Activated T-cell treated with anti-CD3 and anti-CD28 coated beads, Interleukin-2, amount 50 U/mL, for 4 hours (primary cell): ENCODE results near the gene MEIS3. TPM values are rescaled to one million over a fixed set of nuclear protein-coding genes. Genes with fewer than 3 reads are reported as not detected.

Experiments used
- ATAC-seq, 2 donors: fragments of 200-7000 bp; cut with Tn5 transposase; one replicate each; pipeline ENCODE4 v1.10.0; 2021
- DNase-seq: peaks from one replicate; pipeline ENCODE4 v3.0.0-alpha.2; 2020
- H3K27me3 Mint-ChIP-seq: one replicate; pipeline ENCODE4 v1.8.0; 2021; ENCODE audit warnings: low read depth, mixed read lengths
- H3K36me3 Mint-ChIP-seq: one replicate; pipeline ENCODE4 v1.8.0; 2022; ENCODE audit warnings: mixed read lengths; ENCODE audit not compliant: insufficient read depth
- H3K4me1 Mint-ChIP-seq: one replicate; pipeline ENCODE4 v1.8.0; 2021; ENCODE audit warnings: low read depth, mixed read lengths
- H3K4me3 Mint-ChIP-seq: one replicate; pipeline ENCODE4 v1.8.0; 2021; ENCODE audit warnings: mild to moderate bottlenecking, moderate library complexity, mixed read lengths
- H3K9me3 Mint-ChIP-seq: one replicate; pipeline ENCODE4 v1.8.0; 2021; ENCODE audit warnings: mixed read lengths
- total RNA-seq, 3 donors: library from RNA; stranded (reverse); gene quantifications; one replicate each; pipeline ENCODE4 v1.2.1, GENCODE V29; 2021

The MEIS3 gene
- total RNA-seq, 3 donors from 2014 or later, result 0.16 TPM; not detected in 2

- H3K9me3 Mint-ChIP-seq, result no peaks in the 10 kb centered on the region
- H3K4me1 Mint-ChIP-seq, result peaks cover 10% of the 10 kb centered on the region
- no peaks in the 10 kb centered on the region for H3K36me3 Mint-ChIP-seq
- ATAC-seq (peak; percentile 77 to 83), DNase-seq (peak; percentile 76)
- H3K4me3 Mint-ChIP-seq, result no peak overlapping the region
- peaks cover 62% of the 10 kb centered on the region for H3K27me3 Mint-ChIP-seq
Measured at GRCh38 chr19:47428177-47428894, 9.0 kb upstream of the MEIS3 start.

GRCh38 chr19:47427241-47428176 is 8.2 kb upstream of the MEIS3 start:
- peak; percentile 51 to 55 for ATAC-seq
- H3K36me3 Mint-ChIP-seq, result no peaks in the 10 kb centered on the region
- H3K4me1 Mint-ChIP-seq, result peaks cover 13% of the 10 kb centered on the region
- DNase-seq, result peak; percentile 62
- no peaks in the 10 kb centered on the region for H3K9me3 Mint-ChIP-seq
- peaks cover 70% of the 10 kb centered on the region for H3K27me3 Mint-ChIP-seq
- H3K4me3 Mint-ChIP-seq, result no peak overlapping the region

- Mint-ChIP-seq H3K27me3 (peaks cover 75% of the 10 kb centered on the region), H3K4me3 (no peak overlapping the region), H3K4me1 (peaks cover 27% of the 10 kb centered on the region), H3K9me3 (no peaks in the 10 kb centered on the region), H3K36me3 (no peaks in the 10 kb centered on the region)
- ATAC-seq, result no peak
- DNase-seq, result no peak
Measured at GRCh38 chr19:47423203-47423882, 4.0 kb upstream of the MEIS3 start.

GRCh38 chr19:47422417-47423163 is 3.3 kb upstream of the MEIS3 start:
- peaks cover 34% of the 10 kb centered on the region for H3K4me1 Mint-ChIP-seq
- H3K9me3 Mint-ChIP-seq, result no peaks in the 10 kb centered on the region

GRCh38 chr19:47421844-47422395 is 2.6 kb upstream of the MEIS3 start:
- Mint-ChIP-seq H3K36me3 (no peaks in the 10 kb centered on the region), H3K4me1 (peaks cover 34% of the 10 kb centered on the region), H3K27me3 (peaks cover 85% of the 10 kb centered on the region), H3K4me3 (no peak overlapping the region), H3K9me3 (no peaks in the 10 kb centered on the region)
- DNase-seq (no peak), ATAC-seq (peak in 1 of 2 donors; percentile 29)

More at GRCh38 chr19:47422417-47423163, 3.3 kb upstream of the MEIS3 start:
- ATAC-seq (no peak), DNase-seq (no peak)
- Mint-ChIP-seq H3K27me3 (peaks cover 83% of the 10 kb centered on the region), H3K36me3 (no peaks in the 10 kb centered on the region), H3K4me3 (no peak overlapping the region)

GRCh38 chr19:47421244-47421786 is 2.0 kb upstream of the MEIS3 start:
- H3K27me3 Mint-ChIP-seq, result peaks cover 87% of the 10 kb centered on the region
- no peak for DNase-seq
- peaks cover 34% of the 10 kb centered on the region for H3K4me1 Mint-ChIP-seq
- H3K4me3 Mint-ChIP-seq, result no peak overlapping the region
- H3K36me3 Mint-ChIP-seq, result no peaks in the 10 kb centered on the region
- no peaks in the 10 kb centered on the region for H3K9me3 Mint-ChIP-seq
- no peak for ATAC-seq

GRCh38 chr19:47419789-47420188 is 462 bp upstream of the MEIS3 start:
- DNase-seq, result no peak
- Mint-ChIP-seq H3K9me3 (no peaks in the 10 kb centered on the region), H3K4me1 (peaks cover 34% of the 10 kb centered on the region), H3K4me3 (no peak overlapping the region), H3K27me3 (peaks cover 84% of the 10 kb centered on the region), H3K36me3 (no peaks in the 10 kb centered on the region)
- ATAC-seq, result no peak

GRCh38 chr19:47418692-47419029 is 666 bp downstream of the MEIS3 start:
- Mint-ChIP-seq H3K9me3 (no peaks in the 10 kb centered on the region), H3K36me3 (no peaks in the 10 kb centered on the region), H3K27me3 (peaks cover 83% of the 10 kb centered on the region), H3K4me3 (peak overlapping the region; percentile 47), H3K4me1 (peaks cover 34% of the 10 kb centered on the region)
- DNase-seq (no peak), ATAC-seq (no peak)

GRCh38 chr19:47417746-47418691 is 1.3 kb downstream of the MEIS3 start:
- ATAC-seq, result peak in 1 of 2 donors; percentile 6
- H3K4me3 Mint-ChIP-seq, result peak overlapping the region; percentile 47
- peaks cover 80% of the 10 kb centered on the region for H3K27me3 Mint-ChIP-seq
- no peaks in the 10 kb centered on the region for H3K9me3 Mint-ChIP-seq
- no peak for DNase-seq
- H3K4me1 Mint-ChIP-seq, result peaks cover 34% of the 10 kb centered on the region
- no peaks in the 10 kb centered on the region for H3K36me3 Mint-ChIP-seq

GRCh38 chr19:47417107-47417745 is 2.1 kb downstream of the MEIS3 start:
- Mint-ChIP-seq H3K9me3 (no peaks in the 10 kb centered on the region), H3K4me3 (no peak overlapping the region), H3K36me3 (no peaks in the 10 kb centered on the region), H3K4me1 (peaks cover 28% of the 10 kb centered on the region), H3K27me3 (peaks cover 72% of the 10 kb centered on the region)
- DNase-seq (no peak), ATAC-seq (no peak)

- Mint-ChIP-seq H3K36me3 (no peaks in the 10 kb centered on the region), H3K4me3 (no peak overlapping the region), H3K9me3 (no peaks in the 10 kb centered on the region), H3K4me1 (peaks cover 25% of the 10 kb centered on the region), H3K27me3 (peaks cover 71% of the 10 kb centered on the region)
- no peak for DNase-seq
- no peak for ATAC-seq
Measured at GRCh38 chr19:47416643-47416985, 2.7 kb downstream of the MEIS3 start.

GRCh38 chr19:47415953-47416642 is 3.2 kb downstream of the MEIS3 start:
- no peaks in the 10 kb centered on the region for H3K36me3 Mint-ChIP-seq
- no peak for ATAC-seq

More at GRCh38 chr19:47415953-47416642, 3.2 kb downstream of the MEIS3 start:
- H3K9me3 Mint-ChIP-seq, result no peaks in the 10 kb centered on the region
- peaks cover 66% of the 10 kb centered on the region for H3K27me3 Mint-ChIP-seq
- no peak for DNase-seq
- H3K4me3 Mint-ChIP-seq, result no peak overlapping the region
- peaks cover 22% of the 10 kb centered on the region for H3K4me1 Mint-ChIP-seq
